ENCODE measurements around the gene CD83.

Gene CD83

DNA sequence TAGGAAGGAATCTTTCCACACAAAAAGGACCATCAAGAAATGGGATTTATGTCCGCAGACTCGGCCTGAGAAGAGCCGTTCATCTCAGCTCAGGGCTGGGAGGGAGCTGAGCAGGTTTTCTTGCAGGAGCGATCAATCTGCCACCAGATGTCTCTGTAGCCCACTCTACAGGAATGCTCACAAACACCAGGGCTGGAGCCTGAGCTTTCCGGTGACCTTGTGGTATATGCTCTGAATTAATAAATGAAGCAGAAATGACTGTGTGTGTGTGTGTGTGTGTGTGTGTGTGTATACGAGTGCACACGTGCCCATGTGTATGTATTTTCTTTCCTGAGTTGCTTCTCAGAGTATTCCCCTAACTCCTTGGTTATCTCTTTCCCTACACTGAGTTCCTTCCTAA is 12.0 kb downstream of the CD83 start:
- no peak overlapping the region for H3K4me3 ChIP-seq (ENCODE audit: low read depth, low read length)
- peak; percentile 43 for DNase-seq (ENCODE audit: low read depth)
- TF ChIP-seq, protein P1, sequence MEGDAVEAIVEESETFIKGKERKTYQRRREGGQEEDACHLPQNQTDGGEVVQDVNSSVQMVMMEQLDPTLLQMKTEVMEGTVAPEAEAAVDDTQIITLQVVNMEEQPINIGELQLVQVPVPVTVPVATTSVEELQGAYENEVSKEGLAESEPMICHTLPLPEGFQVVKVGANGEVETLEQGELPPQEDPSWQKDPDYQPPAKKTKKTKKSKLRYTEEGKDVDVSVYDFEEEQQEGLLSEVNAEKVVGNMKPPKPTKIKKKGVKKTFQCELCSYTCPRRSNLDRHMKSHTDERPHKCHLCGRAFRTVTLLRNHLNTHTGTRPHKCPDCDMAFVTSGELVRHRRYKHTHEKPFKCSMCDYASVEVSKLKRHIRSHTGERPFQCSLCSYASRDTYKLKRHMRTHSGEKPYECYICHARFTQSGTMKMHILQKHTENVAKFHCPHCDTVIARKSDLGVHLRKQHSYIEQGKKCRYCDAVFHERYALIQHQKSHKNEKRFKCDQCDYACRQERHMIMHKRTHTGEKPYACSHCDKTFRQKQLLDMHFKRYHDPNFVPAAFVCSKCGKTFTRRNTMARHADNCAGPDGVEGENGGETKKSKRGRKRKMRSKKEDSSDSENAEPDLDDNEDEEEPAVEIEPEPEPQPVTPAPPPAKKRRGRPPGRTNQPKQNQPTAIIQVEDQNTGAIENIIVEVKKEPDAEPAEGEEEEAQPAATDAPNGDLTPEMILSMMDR (IDR thresholded peaks at IDR 0.05; ENCODE audit: low read depth, low read length, missing control alignments), result peak; percentile 60

DNA sequence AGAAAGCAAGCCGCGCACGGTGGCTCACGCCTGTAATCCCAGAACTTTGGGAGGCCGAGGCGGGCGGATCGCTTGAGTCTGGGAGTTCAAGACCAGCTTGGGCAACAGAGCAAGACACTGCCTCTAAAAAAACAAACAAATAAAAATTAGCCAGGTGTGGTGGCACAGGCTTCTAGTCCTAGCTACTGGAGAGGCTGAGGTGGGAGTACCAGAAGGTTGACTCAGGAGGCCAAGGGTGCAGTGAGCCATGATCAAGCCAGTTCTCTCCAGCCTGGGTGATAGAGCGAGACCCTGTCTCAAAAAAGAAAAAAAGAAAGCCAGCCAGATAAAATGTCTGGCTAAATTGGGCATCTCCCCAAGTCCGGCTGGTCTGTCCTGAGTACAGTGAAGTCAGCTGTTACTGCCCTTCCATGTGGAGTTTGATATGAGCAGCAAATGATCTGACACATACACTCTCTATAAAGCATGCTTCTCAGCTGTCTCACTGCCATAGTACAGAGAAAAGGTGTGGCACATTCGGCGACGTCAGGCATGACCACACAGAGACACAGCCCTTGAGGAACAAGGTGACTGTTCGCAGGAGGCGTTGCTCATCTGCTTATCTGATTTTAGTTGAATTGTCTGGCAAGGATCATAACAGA is 13.0 kb downstream of the CD83 start:
- no peak overlapping the region for H3K4me3 ChIP-seq (ENCODE audit: low read depth, low read length)
- TF ChIP-seq, protein P1 (IDR thresholded peaks at IDR 0.05; ENCODE audit: low read depth, low read length, missing control alignments), result no peak
- DNase-seq (ENCODE audit: low read depth), result no peak

DNA sequence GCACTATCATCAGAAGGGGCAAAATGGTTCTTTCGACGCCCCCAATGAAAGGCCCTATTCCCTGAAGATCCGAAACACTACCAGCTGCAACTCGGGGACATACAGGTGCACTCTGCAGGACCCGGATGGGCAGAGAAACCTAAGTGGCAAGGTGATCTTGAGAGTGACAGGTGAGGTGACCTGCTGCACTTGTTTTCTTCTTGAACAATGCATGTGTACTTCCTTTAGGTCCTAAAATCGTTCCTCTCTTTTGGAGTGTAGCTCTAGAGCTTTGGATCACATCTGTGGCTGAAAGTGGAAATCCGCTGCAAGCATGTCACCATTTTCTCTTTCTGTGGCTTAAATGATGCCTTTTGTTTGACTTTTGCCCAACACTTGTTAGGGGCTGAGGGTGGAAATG is 14.0 kb downstream of the CD83 start:
- TF ChIP-seq, protein P1 (IDR thresholded peaks at IDR 0.05; ENCODE audit: low read depth, low read length, missing control alignments), result no peak
- H3K4me3 ChIP-seq (ENCODE audit: low read depth, low read length), result no peak overlapping the region
- DNase-seq (ENCODE audit: low read depth), result no peak

DNA sequence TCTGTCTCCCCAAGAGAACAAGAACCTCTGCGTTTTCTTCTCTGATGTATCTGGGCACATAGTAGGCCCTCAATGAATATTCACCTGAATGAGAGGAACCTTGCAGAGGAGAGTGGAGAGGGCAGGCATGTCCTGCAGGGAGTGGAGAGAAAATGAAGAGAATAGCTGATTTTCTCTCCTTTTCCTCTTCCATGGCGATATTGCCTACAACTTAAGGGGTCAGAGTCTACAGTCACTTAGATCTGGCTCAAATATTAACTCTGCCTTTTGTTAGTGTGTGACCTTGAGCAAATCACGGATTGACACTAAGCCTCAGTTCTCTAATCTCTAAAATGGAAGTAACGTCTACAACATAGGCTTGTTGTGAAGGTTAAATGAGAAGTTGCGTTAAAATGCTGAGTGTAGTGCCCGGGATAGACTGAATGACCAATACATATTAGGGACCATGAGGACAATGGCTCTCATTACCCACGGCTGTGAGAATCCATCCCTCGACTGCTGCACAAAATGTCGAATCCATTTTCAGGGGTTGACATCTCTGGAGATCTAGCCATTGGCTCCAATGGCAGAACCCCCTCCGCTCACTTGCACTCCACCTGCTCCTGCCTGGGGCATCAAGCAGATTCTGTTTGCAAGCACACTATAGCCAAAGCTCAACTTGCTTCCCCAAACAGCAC is 14.8 kb downstream of the CD83 start:
- no peak overlapping the region for H3K4me3 ChIP-seq (ENCODE audit: low read depth, low read length)
- TF ChIP-seq, protein P1 (IDR thresholded peaks at IDR 0.05; ENCODE audit: low read depth, low read length, missing control alignments), result no peak
- no peak for DNase-seq (ENCODE audit: low read depth)

DNA sequence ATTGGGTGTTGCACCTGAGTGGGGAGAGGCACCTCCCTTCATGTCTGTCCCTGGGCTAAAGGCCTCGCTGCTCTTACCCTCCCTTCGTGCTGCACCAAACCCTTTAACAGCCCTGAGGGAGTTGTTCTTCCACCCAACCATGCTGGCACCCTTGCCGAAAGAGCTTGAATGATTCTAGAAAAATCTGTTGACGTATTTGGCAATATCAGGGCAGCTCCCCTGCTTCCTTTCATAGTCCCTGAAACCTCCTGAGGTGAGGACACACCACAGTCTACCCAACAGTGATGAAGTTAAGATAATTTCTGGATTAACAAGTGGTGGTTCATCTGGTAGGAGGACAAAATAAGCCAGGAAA is 15.3 kb downstream of the CD83 start:
- DNase-seq (ENCODE audit: low read depth), result no peak
- TF ChIP-seq, protein P1 (IDR thresholded peaks at IDR 0.05; ENCODE audit: low read depth, low read length, missing control alignments), result no peak
- no peak overlapping the region for H3K4me3 ChIP-seq (ENCODE audit: low read depth, low read length)

DNA sequence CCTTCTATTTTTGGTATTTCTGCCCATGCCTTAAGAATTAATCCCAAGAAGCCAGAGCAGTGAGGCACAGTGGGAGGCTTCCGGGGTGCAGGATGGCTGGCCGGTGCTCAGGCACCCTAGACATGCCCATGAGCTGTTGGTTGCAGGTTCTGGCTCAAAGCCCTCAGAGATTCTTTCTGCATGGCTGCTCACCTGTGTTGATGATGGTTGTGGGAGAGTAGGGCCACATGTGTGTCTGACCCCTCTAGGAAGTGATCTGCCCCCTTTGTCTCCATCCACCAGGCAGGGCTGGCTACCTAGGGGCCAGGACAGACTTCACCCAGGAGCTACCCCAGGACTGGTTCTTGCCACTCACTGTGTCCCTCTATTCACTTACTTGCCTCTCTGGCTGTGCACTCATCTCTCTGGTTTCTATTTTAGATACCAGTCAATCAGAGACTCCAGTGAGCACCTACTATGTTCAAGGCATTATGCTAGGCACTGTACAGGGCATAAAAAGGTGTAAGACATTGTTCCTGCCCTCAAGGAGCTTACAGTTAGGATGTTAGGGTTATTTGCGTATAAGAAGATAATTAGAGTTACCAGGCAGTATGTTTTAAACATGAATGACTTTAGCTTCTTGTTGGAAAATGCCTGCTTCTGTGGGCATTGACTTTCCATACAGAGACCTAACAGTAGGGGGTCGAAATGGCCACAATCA is 16.8 kb downstream of the CD83 start:
- H3K4me3 ChIP-seq (ENCODE audit: low read depth, low read length), result no peak overlapping the region
- DNase-seq (ENCODE audit: low read depth), result no peak
- TF ChIP-seq, protein P1 (IDR thresholded peaks at IDR 0.05; ENCODE audit: low read depth, low read length, missing control alignments), result no peak
